OCI-LY3 (cell line): ENCODE data around the gene POLA2.
"Not testable (repeated sequence)": the region's sequence is repeated elsewhere in the genome, so short reads cannot be mapped to it uniquely, and the experiment has no call there.

Experiments used
- H2AFZ ChIP-seq: fragments of 200-600, 300-600 bp; shearing (Covaris generic); 2 replicates; pipeline ENCODE4 v1.6.0; 2014; ENCODE audit warnings: antibody characterized with exemption, low read depth, low read length
- H3K27ac ChIP-seq: fragments of 200-600, 300-600 bp; sonication (generic); 2 replicates; pipeline ENCODE4 v1.5.1; 2014; ENCODE audit warnings: mild to moderate bottlenecking, low read length, moderate library complexity, mixed read lengths
- H3K27me3 ChIP-seq: fragments of 200-600, 300-600 bp; sonication (generic); 2 replicates; pipeline ENCODE4 v1.6.1; 2014; ENCODE audit warnings: low read depth, low read length, mixed read lengths
- H3K36me3 ChIP-seq: fragments of 200-600, 300-600 bp; sonication (generic); replicated peaks from 2 replicates; pipeline ENCODE3; 2014; ENCODE audit warnings: low read depth, low read length, mixed read lengths
- H3K4me1 ChIP-seq: fragments of 300-600, 200-600 bp; sonication (generic); 2 replicates; pipeline ENCODE4 v1.6.1; 2014; ENCODE audit warnings: low read length, mixed read lengths
- H3K4me2 ChIP-seq: fragments of 200-600, 300-600 bp; sonication (generic); 2 replicates; pipeline ENCODE4 v1.6.1; 2014; ENCODE audit warnings: low read length, mixed read lengths
- H3K4me3 ChIP-seq: fragments of 300-600, 200-600 bp; sonication (generic); 2 replicates; pipeline ENCODE4 v1.5.1; 2014; ENCODE audit warnings: antibody characterized with exemption, mild to moderate bottlenecking, low read length, moderate library complexity
- H3K79me2 ChIP-seq: fragments of 300-600, 200-600 bp; shearing (Covaris generic); 2 replicates; pipeline ENCODE4 v1.6.1; 2014; ENCODE audit warnings: mild to moderate bottlenecking, low read length, mixed read lengths
- H3K9ac ChIP-seq: fragments of 300-600, 200-600 bp; shearing (Covaris generic); 2 replicates; pipeline ENCODE4 v1.6.0; 2014; ENCODE audit warnings: mild to moderate bottlenecking, low read length, moderate library complexity
- H3K9me3 ChIP-seq: fragments of 200-600, 300-600 bp; shearing (Covaris generic); 2 replicates; pipeline ENCODE4 v1.6.1; 2014; ENCODE audit warnings: low read length, mixed read lengths; ENCODE audit not compliant: insufficient read depth
- H4K20me1 ChIP-seq: fragments of 200-600, 300-600 bp; sonication (generic); 2 replicates; pipeline ENCODE4 v1.6.1; 2016; ENCODE audit warnings: low read length, mixed read lengths; ENCODE audit not compliant: insufficient read depth
- CTCF ChIP-seq: fragments of 200-600, 300-600 bp; sonication (generic); IDR thresholded peaks from 2 replicates; pipeline ENCODE4 v1.5.1; 2014; ENCODE audit warnings: antibody characterized with exemption, low read length, low read depth
- EZH2phosphoT487 ChIP-seq: fragments of 200-600 bp; shearing (Covaris generic); IDR thresholded peaks from 2 replicates; pipeline ENCODE4 v1.6.1; 2018; ENCODE audit warnings: antibody characterized with exemption, mixed run types, low read depth

The POLA2 gene

GRCh38 chr11:65225279-65226102 lies 36.3 kb upstream of the POLA2 start:
- peak overlapping the region; percentile 71 for H3K9ac ChIP-seq

GRCh38 chr11:65226103-65226442 lies 35.7 kb upstream of the POLA2 start:
- H4K20me1 ChIP-seq, result no peaks in the 10 kb centered on the region
- H3K79me2 ChIP-seq, result no peaks in the 10 kb centered on the region
- H3K4me2 ChIP-seq, result peak overlapping the region; percentile 96
- TF ChIP-seq EZH2phosphoT487, result no peak
- TF ChIP-seq CTCF, result no peak
- H3K27ac ChIP-seq, result no peak overlapping the region
- peak overlapping the region; percentile 88 for H3K4me3 ChIP-seq
- peak overlapping the region; percentile 71 for H3K9ac ChIP-seq
- no peaks in the 10 kb centered on the region for H3K36me3 ChIP-seq
- H3K9me3 ChIP-seq, result no peaks in the 10 kb centered on the region
- H3K27me3 ChIP-seq, result no peaks in the 10 kb centered on the region
- peak overlapping the region; percentile 95 for H2AFZ ChIP-seq
- H3K4me1 ChIP-seq, result peaks cover 10% of the 10 kb centered on the region

More at GRCh38 chr11:65225279-65226102, 36.3 kb upstream of the POLA2 start:
- Histone ChIP-seq H3K9me3 (no peaks in the 10 kb centered on the region), H3K4me1 (peaks cover 10% of the 10 kb centered on the region), H3K4me3 (peak overlapping the region; percentile 88), H4K20me1 (no peaks in the 10 kb centered on the region), H3K36me3 (no peaks in the 10 kb centered on the region), H3K27ac (no peak overlapping the region), H2AFZ (peak overlapping the region; percentile 95), H3K79me2 (no peaks in the 10 kb centered on the region), H3K27me3 (no peaks in the 10 kb centered on the region), H3K4me2 (peak overlapping the region; percentile 96)
- TF ChIP-seq EZH2phosphoT487 (no peak), CTCF (peak; percentile 86)

- no peaks in the 10 kb centered on the region for H3K27me3 ChIP-seq
- no peak overlapping the region for H2AFZ ChIP-seq
- no peaks in the 10 kb centered on the region for H3K79me2 ChIP-seq
- H3K9me3 ChIP-seq, result no peaks in the 10 kb centered on the region
- H3K4me2 ChIP-seq, result no peak overlapping the region
- H3K4me3 ChIP-seq, result no peak overlapping the region
- no peaks in the 10 kb centered on the region for H4K20me1 ChIP-seq
- H3K36me3 ChIP-seq, result no peaks in the 10 kb centered on the region
- TF ChIP-seq EZH2phosphoT487 (no peak), CTCF (no peak)
- no peak overlapping the region for H3K27ac ChIP-seq
- H3K4me1 ChIP-seq, result peaks cover 10% of the 10 kb centered on the region
- H3K9ac ChIP-seq, result no peak overlapping the region
Observed at GRCh38 chr11:65227879-65228278, 33.9 kb upstream of the POLA2 start.

- TF ChIP-seq EZH2phosphoT487 (no peak), CTCF (no peak)
- Histone ChIP-seq H3K27me3 (no peaks in the 10 kb centered on the region), H2AFZ (no peak overlapping the region), H3K4me1 (no peaks in the 10 kb centered on the region), H3K36me3 (no peaks in the 10 kb centered on the region), H3K4me3 (no peak overlapping the region), H3K9me3 (no peaks in the 10 kb centered on the region), H3K9ac (no peak overlapping the region), H3K79me2 (no peaks in the 10 kb centered on the region), H4K20me1 (no peaks in the 10 kb centered on the region), H3K4me2 (no peak overlapping the region), H3K27ac (no peak overlapping the region)
Observed at GRCh38 chr11:65236194-65237059, 25.3 kb upstream of the POLA2 start.

GRCh38 chr11:65238302-65238701 lies 23.5 kb upstream of the POLA2 start:
- H3K27me3 ChIP-seq, H3K36me3 ChIP-seq, H3K4me3 ChIP-seq, H2AFZ ChIP-seq, H4K20me1 ChIP-seq, H3K9ac ChIP-seq, H3K9me3 ChIP-seq, H3K79me2 ChIP-seq, H3K27ac ChIP-seq, H3K4me2 ChIP-seq, H3K4me1 ChIP-seq: not testable (repeated sequence)
